Small intestine (tissue), 7 donors: Measurements from ENCODE around the gene SLC16A13. TPM values are rescaled to one million over a fixed set of nuclear protein-coding genes. Genes with fewer than 3 reads are reported as not detected.
"Not testable (repeated sequence)": the region's sequence is repeated elsewhere in the genome, so short reads cannot be mapped to it uniquely, and the experiment has no call there.

ENCODE experiments used
- DNase-seq, 2 donors: peaks; one replicate each; pipeline versions ENCODE4 v3.0.0 to v3.0.0-alpha.2; 2013
- FAIRE-seq: peaks from 2 replicates; lab custom pipeline; 2012; peaks lifted over from hg19 to GRCh38; lab: Jason Lieb, UNC
- H3K27ac ChIP-seq, 3 donors: one replicate each; pipeline ENCODE4 v1.5.1; 2013; ENCODE audit warnings: low read length in 2 of 3, mild to moderate bottlenecking in 2 of 3, control low read depth in 1 of 3, inconsistent platforms in 1 of 3, low read depth in 1 of 3, moderate library complexity in 1 of 3
- H3K27me3 ChIP-seq, 3 donors: one replicate each; pipeline ENCODE4 v1.6.1; 2013; ENCODE audit warnings: low read length in 3 of 3, inconsistent platforms in 1 of 3; ENCODE audit not compliant: control insufficient read depth in 3 of 3, insufficient read depth in 3 of 3
- H3K36me3 ChIP-seq, 3 donors: one replicate each; pipeline ENCODE4 v1.6.1; 2013; ENCODE audit warnings: low read length in 3 of 3, inconsistent platforms in 1 of 3, low read depth in 1 of 3, mild to moderate bottlenecking in 1 of 3, moderate library complexity in 1 of 3; ENCODE audit not compliant: control insufficient read depth in 3 of 3, insufficient read depth in 2 of 3
- H3K4me1 ChIP-seq, 3 donors: one replicate each; pipeline ENCODE4 v1.6.1; 2013; ENCODE audit warnings: low read length in 2 of 3, inconsistent platforms in 1 of 3, low read depth in 1 of 3, mild to moderate bottlenecking in 1 of 3, moderate library complexity in 1 of 3; ENCODE audit not compliant: control insufficient read depth in 3 of 3, insufficient read depth in 2 of 3
- H3K4me3 ChIP-seq, 3 donors: one replicate each; pipeline ENCODE4 v1.5.1; 2013; ENCODE audit warnings: low read length in 3 of 3, control low read depth in 1 of 3, inconsistent platforms in 1 of 3, low read depth in 1 of 3, mild to moderate bottlenecking in 1 of 3, moderate library complexity in 1 of 3
- H3K9me3 ChIP-seq, 2 donors: one replicate each; pipeline ENCODE4 v1.6.1; 2013; ENCODE audit warnings: low read depth in 1 of 2, low read length in 1 of 2; ENCODE audit not compliant: control insufficient read depth in 2 of 2, insufficient read depth in 1 of 2
- whole genome bisulfite sequencing, 3 donors: extraction: QIAGEN DNeasy Blood & Tissue Kit; methylation state at CpG; one replicate each; pipeline ENCODE4 v1.1.7; 2013; 5-methylcytosine and 5-hydroxymethylcytosine counted together
- polyA plus RNA-seq, 4 donors: library from polyadenylated mRNA; stranded (reverse) in 3 of 4; unstranded in 1 of 4; fragments of 200-250 nt in 3 of 4; fragments of 120-200 nt in 1 of 4; gene quantifications; one replicate each; pipeline versions ENCODE4 v1.2.1 to v1.2.3, GENCODE V29; 2013
- donor health status: healthy with polysubstance abuse.
- donor health status: control.
- donor health status: control.
- donor health status: Bipolar disorder and iron deficiency.
- donor health status: healthy.

The SLC16A13 gene
- polyA plus RNA-seq, 4 donors = 1.8 to 11.2 (median 5.0) TPM

DNA sequence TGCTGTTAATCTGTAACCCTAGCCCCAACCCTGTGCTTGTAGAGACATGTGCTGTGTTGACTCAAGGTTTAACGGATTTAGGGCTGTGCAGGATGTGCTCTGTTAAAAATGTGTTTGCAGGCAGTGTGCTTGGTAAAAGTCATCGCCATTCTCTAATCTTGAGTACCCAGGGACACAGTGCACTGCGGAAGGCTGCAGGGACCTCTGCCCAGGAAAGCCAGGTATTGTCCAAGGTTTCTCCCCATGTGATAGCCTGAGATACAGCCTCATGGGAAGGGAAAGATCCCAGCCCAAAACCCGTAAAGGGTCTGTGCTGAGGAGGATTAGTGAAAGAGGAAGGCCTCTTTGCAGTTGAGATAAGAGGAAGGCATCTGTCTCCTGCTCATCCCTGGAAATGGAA lies 52.6 kb downstream of the SLC16A13 start:
- 35 to 52% (median 36%) methylated on average over 4 of the region's 4 CpGs for WGBS, 3 donors
- FAIRE-seq, H3K4me1 ChIP-seq, H3K27me3 ChIP-seq, H3K9me3 ChIP-seq, H3K4me3 ChIP-seq, DNase-seq, H3K27ac ChIP-seq, H3K36me3 ChIP-seq: not testable (repeated sequence)

GRCh38 chr17:7089570-7089969 lies 53.8 kb downstream of the SLC16A13 start:
- not testable (repeated sequence) for DNase-seq, H3K9me3 ChIP-seq, H3K36me3 ChIP-seq, H3K27me3 ChIP-seq, H3K27ac ChIP-seq, H3K4me1 ChIP-seq, H3K4me3 ChIP-seq, FAIRE-seq
- 84 to 89% (median 89%) methylated on average over 6 of the region's 6 CpGs for WGBS, 3 donors

Other genes with a start within 250 kb of the SLC16A13 start
- under 1 TPM in 1 of 4 donors, not detected in 3; 0.16 TPM for gene TEKT1, start 204.3 kb upstream of the SLC16A13 start, polyA plus RNA-seq
- gene ALOX12, start 40.0 kb upstream of the SLC16A13 start, polyA plus RNA-seq = 1 to 10 TPM in 1 of 4 donors, under 1 TPM in 1, not detected in 2; 0.04 to 1.2 TPM
- 100 to 1,000 TPM; 204 to 313 (median 285) TPM for gene RNASEK, start 23.4 kb upstream of the SLC16A13 start, polyA plus RNA-seq
- gene BCL6B, start 13.0 kb upstream of the SLC16A13 start, polyA plus RNA-seq = 1 to 10 TPM in 3 of 4 donors, under 1 TPM in 1; 0.45 to 8.7 (median 4.2) TPM
- gene SLC16A11, start 8.1 kb downstream of the SLC16A13 start, polyA plus RNA-seq = 1 to 10 TPM in 1 of 4 donors, under 1 TPM in 1, not detected in 2; 0.68 to 2.3 TPM
- gene CLEC10A, start 44.2 kb downstream of the SLC16A13 start, polyA plus RNA-seq = 10 to 100 TPM in 2 of 4 donors, 1 to 10 TPM in 1, under 1 TPM in 1; 0.45 to 14.6 (median 10.0) TPM
- gene ASGR2, start 78.8 kb downstream of the SLC16A13 start, polyA plus RNA-seq = under 1 TPM in 2 of 4 donors, not detected in 2; 0.46 to 0.81 TPM
- gene ASGR1, start 143.4 kb downstream of the SLC16A13 start, polyA plus RNA-seq = 1 to 10 TPM; 1.9 to 2.9 (median 2.7) TPM
- 1 to 10 TPM in 3 of 4 donors, under 1 TPM in 1; 0.67 to 9.2 (median 4.2) TPM for gene DLG4, start 183.8 kb downstream of the SLC16A13 start, polyA plus RNA-seq
- gene ACADVL, start 183.9 kb downstream of the SLC16A13 start, polyA plus RNA-seq = 1,000 to 10,000 TPM in 2 of 4 donors, 100 to 1,000 TPM in 2; 424 to 2,630 (median 1,444) TPM
- gene DVL2, start 198.5 kb downstream of the SLC16A13 start, polyA plus RNA-seq = 10 to 100 TPM in 3 of 4 donors, 1 to 10 TPM in 1; 8.1 to 44.4 (median 16.0) TPM
- gene PHF23, start 203.4 kb downstream of the SLC16A13 start, polyA plus RNA-seq = 10 to 100 TPM; 26.4 to 44.3 (median 36.0) TPM
- gene GABARAP, start 206.4 kb downstream of the SLC16A13 start, polyA plus RNA-seq = 1,000 to 10,000 TPM in 1 of 4 donors, 100 to 1,000 TPM in 3; 541 to 1,100 (median 797) TPM
- gene CTDNEP1, start 215.7 kb downstream of the SLC16A13 start, polyA plus RNA-seq = 100 to 1,000 TPM in 2 of 4 donors, 10 to 100 TPM in 2; 70.0 to 132 (median 89.3) TPM
- gene ELP5, start 216.2 kb downstream of the SLC16A13 start, polyA plus RNA-seq = 10 to 100 TPM; 31.3 to 84.6 (median 45.4) TPM
- gene CLDN7, start 226.5 kb downstream of the SLC16A13 start, polyA plus RNA-seq = 100 to 1,000 TPM; 309 to 561 (median 332) TPM
- gene SLC2A4, start 245.7 kb downstream of the SLC16A13 start, polyA plus RNA-seq = 1 to 10 TPM in 2 of 4 donors, under 1 TPM in 2; 0.31 to 5.0 (median 1.2) TPM